Measurements from ENCODE around the gene ZC3H10.

The ZC3H10 gene

DNA sequence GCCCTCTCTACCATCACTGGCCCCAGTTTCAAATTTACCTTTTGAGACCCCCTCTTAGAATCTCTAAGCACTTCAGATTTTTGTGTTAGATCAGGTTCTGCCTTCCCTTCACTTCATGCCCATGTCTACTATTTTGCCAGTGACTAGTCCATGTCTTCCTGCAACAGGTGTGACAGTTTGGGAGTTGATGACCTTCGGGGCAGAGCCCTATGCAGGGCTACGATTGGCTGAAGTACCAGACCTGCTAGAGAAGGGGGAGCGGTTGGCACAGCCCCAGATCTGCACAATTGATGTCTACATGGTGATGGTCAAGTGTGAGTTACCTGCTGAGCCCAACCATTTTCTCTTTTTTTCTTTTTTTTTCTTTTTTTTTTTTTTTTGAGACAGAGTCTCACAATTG is 19.5 kb upstream of the ZC3H10 start:
- TF ChIP-seq, protein P1, sequence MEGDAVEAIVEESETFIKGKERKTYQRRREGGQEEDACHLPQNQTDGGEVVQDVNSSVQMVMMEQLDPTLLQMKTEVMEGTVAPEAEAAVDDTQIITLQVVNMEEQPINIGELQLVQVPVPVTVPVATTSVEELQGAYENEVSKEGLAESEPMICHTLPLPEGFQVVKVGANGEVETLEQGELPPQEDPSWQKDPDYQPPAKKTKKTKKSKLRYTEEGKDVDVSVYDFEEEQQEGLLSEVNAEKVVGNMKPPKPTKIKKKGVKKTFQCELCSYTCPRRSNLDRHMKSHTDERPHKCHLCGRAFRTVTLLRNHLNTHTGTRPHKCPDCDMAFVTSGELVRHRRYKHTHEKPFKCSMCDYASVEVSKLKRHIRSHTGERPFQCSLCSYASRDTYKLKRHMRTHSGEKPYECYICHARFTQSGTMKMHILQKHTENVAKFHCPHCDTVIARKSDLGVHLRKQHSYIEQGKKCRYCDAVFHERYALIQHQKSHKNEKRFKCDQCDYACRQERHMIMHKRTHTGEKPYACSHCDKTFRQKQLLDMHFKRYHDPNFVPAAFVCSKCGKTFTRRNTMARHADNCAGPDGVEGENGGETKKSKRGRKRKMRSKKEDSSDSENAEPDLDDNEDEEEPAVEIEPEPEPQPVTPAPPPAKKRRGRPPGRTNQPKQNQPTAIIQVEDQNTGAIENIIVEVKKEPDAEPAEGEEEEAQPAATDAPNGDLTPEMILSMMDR (IDR thresholded peaks at IDR 0.05; ENCODE audit: insufficient read depth, low read length, missing control alignments): no peak
- DNase-seq (ENCODE audit: low read depth, low spot score): no peak
- ChIA-PET POLR2A (no interaction called here), CTCF (no interaction called here)
- H3K4me3 ChIP-seq (ENCODE audit: low read depth, low read length): no peak overlapping the region

DNA sequence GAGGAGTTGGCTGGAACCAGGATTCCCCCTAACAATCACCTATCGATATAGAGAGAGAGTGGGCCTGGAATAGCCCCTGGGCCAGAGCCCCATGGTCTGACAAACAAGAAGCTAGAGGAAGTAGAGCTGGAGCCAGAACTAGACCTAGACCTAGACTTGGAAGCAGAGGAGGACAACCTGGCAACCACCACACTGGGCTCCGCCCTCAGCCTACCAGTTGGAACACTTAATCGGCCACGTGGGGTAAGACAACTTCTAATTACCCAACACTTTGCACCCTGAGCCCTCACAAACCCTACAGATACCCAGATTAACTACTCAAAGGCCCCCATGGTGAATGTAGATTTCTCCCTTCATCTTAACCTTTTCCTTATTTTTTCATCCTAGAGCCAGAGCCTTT is 18.3 kb upstream of the ZC3H10 start:
- no peak for DNase-seq (ENCODE audit: low read depth, low spot score)
- POLR2A ChIA-PET: no interaction called here
- H3K4me3 ChIP-seq (ENCODE audit: low read depth, low read length): no peak overlapping the region
- TF ChIP-seq, protein P1 (IDR thresholded peaks at IDR 0.05; ENCODE audit: insufficient read depth, low read length, missing control alignments): no peak
- CTCF ChIA-PET: interaction anchor here (0.6 to 2.2 kb wide), 2 partner anchors 20 to 52 kb away, joined by 4 to 5 read pairs; partner anchors contain the start of gene ERBB3

DNA sequence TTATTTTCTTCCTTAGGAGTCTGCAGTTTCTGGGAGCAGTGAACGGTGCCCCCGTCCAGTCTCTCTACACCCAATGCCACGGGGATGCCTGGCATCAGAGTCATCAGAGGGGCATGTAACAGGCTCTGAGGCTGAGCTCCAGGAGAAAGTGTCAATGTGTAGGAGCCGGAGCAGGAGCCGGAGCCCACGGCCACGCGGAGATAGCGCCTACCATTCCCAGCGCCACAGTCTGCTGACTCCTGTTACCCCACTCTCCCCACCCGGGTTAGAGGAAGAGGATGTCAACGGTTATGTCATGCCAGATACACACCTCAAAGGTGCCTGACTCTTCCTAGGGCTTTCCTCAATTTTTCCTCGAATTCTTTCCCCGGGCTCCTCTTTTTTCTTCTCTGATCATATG is 17.0 kb upstream of the ZC3H10 start:
- ChIA-PET CTCF (interaction anchor here (0.6 to 2.2 kb wide), 3 partner anchors 15 to 25 kb away, joined by 3 to 5 read pairs (median 5); partner anchors contain the start of gene ERBB3), POLR2A (no interaction called here)
- no peak overlapping the region for H3K4me3 ChIP-seq (ENCODE audit: low read depth, low read length)
- TF ChIP-seq, protein P1 (IDR thresholded peaks at IDR 0.05; ENCODE audit: insufficient read depth, low read length, missing control alignments): no peak
- DNase-seq (ENCODE audit: low read depth, low spot score): no peak

DNA sequence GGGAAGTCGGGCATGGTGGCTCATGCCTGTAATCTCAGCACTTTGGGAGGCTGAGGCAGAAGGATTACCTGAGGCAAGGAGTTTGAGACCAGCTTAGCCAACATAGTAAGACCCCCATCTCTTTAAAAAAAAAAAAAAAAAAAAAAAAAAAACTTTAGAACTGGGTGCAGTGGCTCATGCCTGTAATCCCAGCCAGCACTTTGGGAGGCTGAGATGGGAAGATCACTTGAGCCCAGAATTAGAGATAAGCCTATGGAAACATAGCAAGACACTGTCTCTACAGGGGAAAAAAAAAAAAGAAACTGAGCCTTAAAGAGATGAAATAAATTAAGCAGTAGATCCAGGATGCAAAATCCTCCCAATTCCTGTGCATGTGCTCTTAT is 15.4 kb upstream of the ZC3H10 start:
- POLR2A ChIA-PET: no interaction called here
- TF ChIP-seq, protein P1 (IDR thresholded peaks at IDR 0.05; ENCODE audit: insufficient read depth, low read length, missing control alignments): no peak
- CTCF ChIA-PET: interaction anchor here (1.0 to 4.7 kb wide), 7 partner anchors 13 to 41 kb away, joined by 3 to 34 read pairs (median 6); partner anchors contain the start of genes ERBB3 and ZC3H10
- H3K4me3 ChIP-seq (ENCODE audit: low read depth, low read length): no peak overlapping the region
- DNase-seq (ENCODE audit: low read depth, low spot score): no peak

DNA sequence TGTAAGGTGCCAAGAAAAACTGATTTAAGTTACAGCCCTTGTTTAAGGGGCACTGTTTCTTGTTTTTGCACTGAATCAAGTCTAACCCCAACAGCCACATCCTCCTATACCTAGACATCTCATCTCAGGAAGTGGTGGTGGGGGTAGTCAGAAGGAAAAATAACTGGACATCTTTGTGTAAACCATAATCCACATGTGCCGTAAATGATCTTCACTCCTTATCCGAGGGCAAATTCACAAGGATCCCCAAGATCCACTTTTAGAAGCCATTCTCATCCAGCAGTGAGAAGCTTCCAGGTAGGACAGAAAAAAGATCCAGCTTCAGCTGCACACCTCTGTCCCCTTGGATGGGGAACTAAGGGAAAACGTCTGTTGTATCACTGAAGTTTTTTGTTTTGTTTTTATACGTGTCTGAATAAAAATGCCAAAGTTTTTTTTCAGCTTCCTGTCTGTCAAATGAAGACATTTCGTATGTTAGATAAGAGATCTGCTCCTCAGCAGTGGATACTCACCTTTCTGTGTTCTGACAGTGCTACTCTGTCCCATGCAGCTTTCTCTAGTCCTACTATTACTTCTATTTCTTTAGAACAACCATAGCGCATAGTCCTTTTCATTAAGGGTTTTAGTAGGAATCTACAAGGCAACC is 14.9 kb upstream of the ZC3H10 start:
- ChIA-PET CTCF (interaction anchor here (0.8 to 4.7 kb wide), 9 partner anchors 9 to 59 kb away, joined by 3 to 34 read pairs (median 6); partner anchors contain the start of genes ERBB3 and ZC3H10), POLR2A (interaction anchor here (1.6 to 3.7 kb wide), 3 partner anchors 13 to 57 kb away, joined by 9 to 49 read pairs (median 11); partner anchors contain the start of genes ESYT1, RPL41 and ZC3H10)
- H3K4me3 ChIP-seq (ENCODE audit: low read depth, low read length): peak overlapping the region; percentile 88
- TF ChIP-seq, protein P1 (IDR thresholded peaks at IDR 0.05; ENCODE audit: insufficient read depth, low read length, missing control alignments): no peak
- DNase-seq (ENCODE audit: low read depth, low spot score): no peak

DNA sequence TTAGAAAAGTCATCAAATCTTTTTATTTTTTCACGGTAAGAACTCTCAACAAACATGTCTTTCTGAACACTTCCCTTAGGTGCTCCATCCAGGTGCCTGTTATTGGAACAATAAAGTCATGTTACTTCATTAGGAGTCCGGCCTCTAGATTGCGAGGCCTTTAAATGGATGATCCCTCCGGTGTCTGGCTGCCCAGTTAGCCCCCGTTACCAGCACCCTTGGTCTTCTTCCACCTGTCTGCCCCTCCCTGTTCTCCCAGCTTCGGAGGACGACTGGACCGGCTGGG is 14.3 kb upstream of the ZC3H10 start:
- peak overlapping the region; percentile 88 for H3K4me3 ChIP-seq (ENCODE audit: low read depth, low read length)
- POLR2A ChIA-PET: interaction anchor here (0.7 to 3.7 kb wide), 10 partner anchors 13 to 374 kb away, joined by 3 to 49 read pairs (median 4); partner anchors contain the start of genes ERBB3, ESYT1, ORMDL2 and RAB5B
- CTCF ChIA-PET: interaction anchor here (0.7 to 4.7 kb wide), 14 partner anchors 9 to 362 kb away, joined by 3 to 34 read pairs (median 6); partner anchors contain the start of genes ERBB3 and ZC3H10
- DNase-seq (ENCODE audit: low read depth, low spot score): no peak
- TF ChIP-seq, protein P1 (IDR thresholded peaks at IDR 0.05; ENCODE audit: insufficient read depth, low read length, missing control alignments): no peak
